HG03097 (cell line): Measurements from ENCODE around the gene ZNF485.
"Not testable (repeated sequence)": the region's sequence is repeated elsewhere in the genome, so short reads cannot be mapped to it uniquely, and the experiment has no call there.

Experiments
- ATAC-seq: cut with Tn5 transposase; IDR thresholded peaks from one replicate; pipeline ENCODE4 v1.9.1; 2021; ENCODE audit not compliant: unreplicated experiment, low FRiP score

The ZNF485 gene

GRCh38 chr10:43606323-43607198 is at the start of gene ZNF485:
Gene ZNF485, plus strand, starts transcription at chr10:43606438. Its CDS starts 613 bp downstream, at chr10:43607051.
- ATAC-seq: peak; percentile 96

DNA sequence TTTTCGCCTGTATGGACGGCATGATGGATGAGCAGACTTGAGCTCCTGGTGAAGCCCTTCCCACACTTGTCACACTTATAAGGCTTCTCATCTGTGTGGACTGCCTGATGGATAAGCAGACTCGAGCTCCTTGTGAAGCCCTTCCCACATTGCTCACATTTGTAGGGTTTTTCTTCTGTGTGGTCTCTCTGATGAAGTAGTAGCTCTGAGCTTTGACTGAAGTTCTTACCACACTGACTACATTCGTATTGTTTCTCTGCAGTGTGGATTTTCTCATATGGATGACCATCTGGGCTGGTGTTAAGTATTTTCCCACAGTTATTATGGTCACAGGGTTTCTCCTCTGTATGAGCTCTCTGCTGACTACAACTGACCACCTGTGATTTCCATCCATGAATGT is 49.0 kb upstream of the ZNF485 start:
- no peak for ATAC-seq

GRCh38 chr10:43569681-43570080 is 36.6 kb upstream of the ZNF485 start:
- no peak for ATAC-seq

- no peak for ATAC-seq
Measured at GRCh38 chr10:43570971-43571370, 35.3 kb upstream of the ZNF485 start.

GRCh38 chr10:43573250-43574000 is 32.8 kb upstream of the ZNF485 start:
- ATAC-seq: no peak

GRCh38 chr10:43574001-43574892 is 32.0 kb upstream of the ZNF485 start, which contains the start of gene ZNF239:
Gene ZNF239, minus strand, starts transcription at chr10:43574616. Its CDS starts 16,537 bp downstream, at chr10:43558079.
- ATAC-seq: peak; percentile 98

DNA sequence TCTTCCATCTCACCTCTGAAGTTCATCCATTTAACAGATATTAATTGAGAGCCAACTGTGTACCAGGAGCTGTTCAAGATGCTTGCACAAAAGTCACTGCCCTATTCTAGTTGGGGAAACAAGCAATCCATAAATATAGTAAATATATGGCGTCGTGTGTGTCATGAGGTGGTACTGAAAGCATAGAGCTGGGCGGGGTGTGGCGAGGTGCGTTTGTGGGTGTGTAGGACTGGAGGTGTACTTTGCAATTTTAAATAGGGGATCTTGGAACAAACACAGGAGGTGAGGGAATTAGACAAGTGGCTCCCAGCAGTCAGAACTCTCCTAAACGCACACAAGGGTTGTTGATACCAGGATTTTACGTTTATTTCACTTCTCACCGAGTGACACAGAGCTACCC is 31.3 kb upstream of the ZNF485 start:
- ATAC-seq: no peak

DNA sequence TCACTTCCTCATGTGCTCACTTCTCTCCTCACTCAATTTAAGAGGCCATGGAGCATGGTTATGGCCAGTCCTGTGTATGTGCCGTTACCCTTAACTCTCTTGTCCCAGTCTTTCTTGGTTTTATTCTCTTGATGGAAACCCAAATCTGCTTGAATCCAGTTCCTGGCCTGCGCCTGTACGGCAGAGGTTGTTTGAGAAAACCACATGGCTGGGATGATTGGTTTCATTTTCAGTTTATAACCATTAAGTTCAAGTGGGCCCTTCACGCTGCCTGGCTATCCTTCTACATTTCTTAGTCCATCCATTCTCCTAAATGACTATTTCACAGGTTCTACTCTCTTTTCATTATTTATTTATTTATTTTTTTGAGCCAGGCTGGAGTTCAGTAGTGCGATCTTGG is 30.2 kb upstream of the ZNF485 start:
- no peak for ATAC-seq

DNA sequence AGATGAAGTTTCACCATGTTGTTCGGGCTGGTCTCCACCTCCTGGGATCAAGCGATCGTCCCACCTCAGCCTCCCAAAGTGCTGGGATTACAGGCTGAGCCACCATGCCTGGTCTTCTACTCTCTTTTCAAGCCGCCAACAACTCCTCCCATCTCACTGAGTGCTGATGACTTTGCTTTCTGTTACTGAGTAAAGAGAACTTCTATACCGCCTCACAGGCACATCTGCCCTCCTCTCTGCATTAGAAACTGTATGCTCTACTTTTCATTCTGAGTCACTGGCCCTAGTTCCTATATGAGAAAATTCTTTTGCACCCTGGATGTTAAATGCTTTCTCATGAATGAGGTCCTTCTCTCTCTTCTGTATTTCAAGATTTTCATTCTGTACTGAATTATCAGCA is 29.7 kb upstream of the ZNF485 start:
- no peak for ATAC-seq

DNA sequence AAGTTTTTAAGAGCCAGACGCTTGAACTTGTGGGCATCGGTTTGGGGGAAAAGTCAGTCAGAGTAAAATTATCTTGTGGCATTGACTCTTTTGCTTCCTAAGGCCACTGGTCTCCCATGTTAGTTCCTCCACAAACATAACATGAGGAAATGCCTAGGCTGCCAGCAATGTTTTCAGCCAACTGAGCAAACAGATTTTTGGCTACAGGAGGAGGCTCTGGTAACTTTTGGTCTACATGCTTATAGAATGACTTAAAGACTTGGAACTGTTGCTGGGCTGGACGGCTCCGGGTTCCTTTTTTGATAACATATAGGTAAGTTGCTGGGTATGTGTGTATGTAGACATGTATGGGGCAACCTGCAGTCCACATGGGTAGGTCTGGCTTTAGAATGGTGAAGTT is 22.2 kb upstream of the ZNF485 start:
- ATAC-seq: no peak

DNA sequence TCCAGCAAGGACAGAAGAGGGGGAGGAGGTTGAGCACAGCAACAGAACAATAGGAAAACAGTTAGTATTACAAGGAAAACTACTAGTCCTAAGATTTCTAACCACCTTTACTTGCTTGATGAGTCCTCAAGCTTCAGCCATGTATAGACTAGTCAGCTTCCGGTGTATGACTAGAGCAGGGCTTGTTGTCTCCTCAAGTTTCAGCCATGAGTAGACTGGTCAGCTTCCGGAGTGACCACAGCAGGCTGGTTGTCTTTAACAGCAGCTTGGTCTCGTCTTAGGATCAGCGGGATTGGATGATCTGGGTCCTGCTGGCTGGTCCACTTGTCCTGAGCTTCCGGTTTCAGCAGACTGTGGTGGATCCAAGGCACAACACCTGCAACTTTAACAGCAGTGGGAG is 21.2 kb upstream of the ZNF485 start:
- no peak for ATAC-seq

GRCh38 chr10:43585981-43586729 is 20.1 kb upstream of the ZNF485 start:
- no peak for ATAC-seq

DNA sequence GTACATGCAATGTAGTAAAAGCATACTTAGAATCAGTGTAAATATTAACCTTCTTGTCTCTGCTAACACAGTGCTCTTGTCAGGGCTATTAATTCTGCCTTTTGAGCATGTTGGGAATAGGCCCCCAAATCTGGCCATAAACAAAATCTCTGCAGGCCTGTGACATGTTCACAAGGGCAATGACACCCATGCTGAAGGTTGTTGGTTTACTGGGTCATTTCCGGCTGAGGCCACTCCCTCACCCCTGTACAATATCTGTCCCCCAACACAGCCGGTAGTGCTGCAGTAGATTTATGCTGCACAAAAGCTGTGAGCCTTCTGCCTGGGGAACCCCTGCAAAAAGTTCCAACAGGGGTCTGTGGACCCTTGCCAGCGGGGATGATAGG is 19.5 kb upstream of the ZNF485 start:
- not testable (repeated sequence) for ATAC-seq

DNA sequence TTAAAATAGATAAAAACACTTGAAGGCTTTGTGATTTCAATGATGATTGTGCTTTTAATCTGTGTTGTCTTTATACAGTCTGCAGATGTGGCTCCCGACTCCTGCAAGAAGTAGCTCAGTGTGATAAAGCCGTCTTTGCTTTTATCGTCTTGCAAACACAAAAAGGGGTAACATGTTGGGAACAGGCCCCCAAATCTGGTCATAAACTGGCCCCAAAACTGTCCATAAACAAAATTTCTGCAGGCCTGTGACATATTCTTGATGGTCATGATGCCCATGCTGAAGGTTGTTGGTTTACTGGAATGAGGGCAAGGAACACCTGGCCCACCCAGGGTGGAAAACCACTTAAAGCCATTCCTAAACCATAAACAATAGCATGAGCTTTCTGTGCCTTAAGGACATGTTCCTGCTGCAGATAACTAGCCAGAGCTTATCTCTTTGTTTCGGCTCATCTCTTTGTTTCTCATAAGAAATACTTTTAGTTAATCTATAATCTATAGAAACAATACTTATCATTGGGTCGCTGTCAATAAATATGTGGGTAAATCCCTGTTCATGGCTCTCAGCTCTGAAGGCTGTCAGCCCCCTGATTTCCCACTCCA is 14.8 kb upstream of the ZNF485 start:
- no peak for ATAC-seq

DNA sequence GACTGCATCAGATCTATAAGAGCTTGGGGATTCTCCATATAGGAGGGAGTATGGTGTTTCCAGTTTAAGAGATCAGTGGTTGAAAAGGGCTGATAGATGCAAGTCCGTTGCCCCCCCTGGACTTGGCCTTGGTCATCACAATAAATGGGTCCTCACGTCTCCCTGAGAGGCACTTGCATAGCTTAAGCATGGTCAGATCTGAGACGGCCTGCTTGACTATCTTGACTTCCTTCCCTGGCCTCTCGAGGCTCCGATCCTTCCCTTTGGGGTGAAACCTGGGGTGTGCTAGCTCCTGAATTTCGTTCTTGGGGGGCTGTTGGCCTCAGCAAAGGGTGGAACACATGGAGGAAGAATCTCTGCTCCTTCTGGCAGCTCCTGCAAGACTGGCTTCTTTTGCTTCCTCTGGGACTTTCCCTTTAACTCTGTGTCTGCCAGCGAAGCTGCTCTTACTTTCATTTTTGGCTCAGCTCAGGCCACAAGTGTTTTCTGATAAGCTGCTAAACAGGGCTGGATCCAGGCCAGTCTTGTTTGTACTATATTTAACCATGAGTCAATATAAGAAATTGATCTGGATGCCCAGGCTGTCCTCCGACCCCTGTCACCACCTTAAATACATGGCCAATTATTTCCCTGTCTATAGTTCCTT is 11.2 kb upstream of the ZNF485 start:
- peak; percentile 92 for ATAC-seq

- ATAC-seq: peak; percentile 53
Measured at GRCh38 chr10:43595739-43596298, 10.4 kb upstream of the ZNF485 start.

GRCh38 chr10:43596546-43596945 is 9.7 kb upstream of the ZNF485 start:
- ATAC-seq: no peak

- no peak for ATAC-seq
Measured at GRCh38 chr10:43598446-43598845, 7.8 kb upstream of the ZNF485 start.

- ATAC-seq: no peak
Measured at GRCh38 chr10:43599333-43599732, 6.9 kb upstream of the ZNF485 start.
